Psoas muscle (tissue), 8 donors: ENCODE data around the gene PML. TPM values are rescaled to one million over a fixed set of nuclear protein-coding genes. Genes with fewer than 3 reads are reported as not detected.
A peak's percentile ranks its signal among the peaks of the same experiment; 100 is the strongest.
"Not testable (repeated sequence)": the region's sequence is repeated elsewhere in the genome, so short reads cannot be mapped to it uniquely, and the experiment has no call there.

Experiments
- ATAC-seq, 4 donors: fragments of 200-7000 bp; cut with Tn5 transposase; one replicate each; pipeline ENCODE4 v1.9.1; 2020; ENCODE audit warnings: moderate library complexity in 3 of 4, mild to moderate bottlenecking in 2 of 4
- DNase-seq, 2 donors: peaks; one replicate each; pipeline ENCODE4 v3.0.0-alpha.2; 2020
- H3K27ac ChIP-seq: fragments of 200-600 bp; one replicate; pipeline ENCODE4 v1.8.0; 2022
- H3K27me3 ChIP-seq, 3 donors: fragments of 200-600 bp in 1 of 3; one replicate each; pipeline versions ENCODE4 v1.6.1 to v1.8.0; 2013 to 2022; ENCODE audit warnings: low read length in 2 of 3, mild to moderate bottlenecking in 2 of 3, moderate library complexity in 1 of 3; ENCODE audit not compliant: insufficient read depth in 3 of 3
- H3K36me3 ChIP-seq, 2 donors: fragments of 200-600 bp in 1 of 2; one replicate each; pipeline versions ENCODE4 v1.6.1 to v1.8.0; 2013 to 2022; ENCODE audit warnings: low read depth in 1 of 2, mild to moderate bottlenecking in 1 of 2, moderate library complexity in 1 of 2; ENCODE audit not compliant: insufficient read depth in 1 of 2
- H3K4me1 ChIP-seq: fragments of 200-600 bp; one replicate; pipeline ENCODE4 v1.8.0; 2022
- H3K4me3 ChIP-seq: fragments of 200-600 bp; one replicate; pipeline ENCODE4 v1.8.0; 2022; ENCODE audit warnings: mild to moderate bottlenecking
- H3K9me3 ChIP-seq: fragments of 200-600 bp; one replicate; pipeline ENCODE4 v1.8.0; 2022
- CTCF ChIP-seq: fragments of 200-600 bp; IDR thresholded peaks from one replicate; pipeline ENCODE4 v1.8.0; 2022; ENCODE audit warnings: antibody characterized with exemption
- WGBS, 3 donors: extraction: QIAGEN DNeasy Blood & Tissue Kit; methylation state at CpG; one replicate each; pipeline versions ENCODE4 v1.1.6 to v1.1.7; 2013; 5-methylcytosine and 5-hydroxymethylcytosine counted together
- intact Hi-C, 2 donors: fragments of 100-400 bp; cut with DNase I; formaldehyde crosslinking; loops; one replicate each; pipeline versions ENCODE4 v1.11.0 to v1.14.2; 2022
- polyA plus RNA-seq, 3 donors: library from polyadenylated mRNA; stranded (reverse); fragments of 200-250 nt; gene quantifications; one replicate each; pipeline ENCODE4 v1.2.3, GENCODE V29; 2013
- total RNA-seq, 4 donors: library from RNA; stranded (reverse); fragmentation: NEBNext Ultra II Directional in 2 of 4; extraction: Animal tissue kit (Norgen Biotek cat#: 25700) in 2 of 4; gene quantifications; one replicate each; pipeline versions ENCODE4 v1.2.1 to v1.2.4, GENCODE V29; 2021 to 2023
- donor health status: healthy with polysubstance abuse.
- donor health status: DM: no; HTN: no; CAD: no; lungs with moderate emphysema.
- donor health status: Bipolar disorder and iron deficiency.
- donor health status: healthy.
- donor health status: DM: yes; HTN: yes; CAD: no.
- donor health status: DM: no; HTN: no; CAD: no.
- donor health status: DM: no; HTN: no; CAD: no.
- donor health status: DM: yes; HTN: yes; CAD: no.

PML gene
- total and polyA plus RNA-seq, 7 donors: 6.7 to 22.6 (median 15.0) TPM

GRCh38 chr15:74060251-74060650 lies 65.7 kb downstream of the PML start:
- no peak for DNase-seq
- intact Hi-C loops: loop anchor here in 1 of 2 donors (5.0 kb wide), 1 partner anchor 247 kb away; no protein-coding TSS in a partner anchor
- Histone ChIP-seq H3K27me3 (no peaks in the 10 kb centered on the region), H3K4me1 (no peaks in the 10 kb centered on the region), H3K4me3 (no peak overlapping the region), H3K36me3 (no peaks in the 10 kb centered on the region), H3K9me3 (no peaks in the 10 kb centered on the region), H3K27ac (no peak overlapping the region)
- ATAC-seq: no peak
- WGBS, 3 donors: 75 to 82% (median 80%) methylated on average over 6 of the region's 6 CpGs
- TF ChIP-seq CTCF: no peak

- intact Hi-C loops: loop anchor here in 1 of 2 donors (5.0 kb wide), 1 partner anchor 245 kb away; no protein-coding TSS in a partner anchor
- Histone ChIP-seq H3K27me3 (no peaks in the 10 kb centered on the region), H3K36me3 (no peaks in the 10 kb centered on the region), H3K4me1 (no peaks in the 10 kb centered on the region), H3K9me3 (no peaks in the 10 kb centered on the region), H3K4me3 (no peak overlapping the region), H3K27ac (no peak overlapping the region)
- 91 to 94% (median 92%) methylated on average over 6 of the region's 6 CpGs for WGBS, 3 donors
- DNase-seq (no peak), ATAC-seq (no peak)
- no peak for TF ChIP-seq CTCF
These were observed 67.7 kb downstream of the PML start for GRCh38 chr15:74062236-74062635.

GRCh38 chr15:74062671-74063070 lies 68.2 kb downstream of the PML start:
- H3K36me3 ChIP-seq: no peaks in the 10 kb centered on the region
- H3K4me1 ChIP-seq: no peaks in the 10 kb centered on the region
- intact Hi-C loops: loop anchor here in 1 of 2 donors (5.0 kb wide), 1 partner anchor 245 kb away; no protein-coding TSS in a partner anchor
- 82 to 87% (median 83%) methylated on average over 7 of the region's 7 CpGs for WGBS, 3 donors
- no peak overlapping the region for H3K27ac ChIP-seq
- H3K27me3 ChIP-seq: no peaks in the 10 kb centered on the region
- ATAC-seq: no peak
- no peak for DNase-seq
- H3K9me3 ChIP-seq: no peaks in the 10 kb centered on the region
- TF ChIP-seq CTCF: no peak
- H3K4me3 ChIP-seq: no peak overlapping the region

- peak in 1 of 4 donors; percentile 27 for ATAC-seq
- not testable (repeated sequence) for H3K36me3 ChIP-seq, H3K4me3 ChIP-seq, H3K27ac ChIP-seq, H3K9me3 ChIP-seq, DNase-seq, H3K27me3 ChIP-seq, H3K4me1 ChIP-seq
- intact Hi-C loops: loop anchor here in 1 of 2 donors (5.0 kb wide), 1 partner anchor 244 kb away; no protein-coding TSS in a partner anchor
- 70 to 82% (median 76%) methylated on average over 8 to 10 of the region's 17 CpGs for WGBS, 3 donors
These were observed 69.1 kb downstream of the PML start for GRCh38 chr15:74063425-74064146.

- WGBS, 3 donors: 93 to 100% (median 94%) methylated on average over 3 of the region's 3 CpGs
- not testable (repeated sequence) for H3K9me3 ChIP-seq, H3K4me3 ChIP-seq, H3K27ac ChIP-seq, H3K36me3 ChIP-seq, ATAC-seq, H3K27me3 ChIP-seq, H3K4me1 ChIP-seq, DNase-seq
- intact Hi-C loops: loop anchor here in 1 of 2 donors (5.0 kb wide), 1 partner anchor 243 kb away; no protein-coding TSS in a partner anchor
These were observed 69.7 kb downstream of the PML start for GRCh38 chr15:74064183-74064582.

- ATAC-seq, H3K9me3 ChIP-seq, DNase-seq, H3K4me1 ChIP-seq, H3K27me3 ChIP-seq, H3K27ac ChIP-seq, H3K36me3 ChIP-seq, H3K4me3 ChIP-seq: not testable (repeated sequence)
- WGBS, 3 donors: 81 to 86% (median 84%) methylated on average over 6 to 8 of the region's 8 CpGs
- intact Hi-C loops: loop anchor here in 1 of 2 donors (5.0 kb wide), 1 partner anchor 242 kb away; no protein-coding TSS in a partner anchor
These were observed 70.3 kb downstream of the PML start for GRCh38 chr15:74064822-74065221.
